GM12873 (cell line): ENCODE data around the gene BCAT1.

Experiments used
- TF ChIP-seq, protein P1 (sequence below): IDR thresholded peaks from 2 replicates; pipeline ENCODE4 v1.5.1; 2012; ENCODE audit warnings: low read depth, mild to moderate bottlenecking, moderate library complexity, low read length, control low read depth; ENCODE audit not compliant: insufficient read depth; ENCODE audit errors: missing control alignments

BCAT1 gene

DNA sequence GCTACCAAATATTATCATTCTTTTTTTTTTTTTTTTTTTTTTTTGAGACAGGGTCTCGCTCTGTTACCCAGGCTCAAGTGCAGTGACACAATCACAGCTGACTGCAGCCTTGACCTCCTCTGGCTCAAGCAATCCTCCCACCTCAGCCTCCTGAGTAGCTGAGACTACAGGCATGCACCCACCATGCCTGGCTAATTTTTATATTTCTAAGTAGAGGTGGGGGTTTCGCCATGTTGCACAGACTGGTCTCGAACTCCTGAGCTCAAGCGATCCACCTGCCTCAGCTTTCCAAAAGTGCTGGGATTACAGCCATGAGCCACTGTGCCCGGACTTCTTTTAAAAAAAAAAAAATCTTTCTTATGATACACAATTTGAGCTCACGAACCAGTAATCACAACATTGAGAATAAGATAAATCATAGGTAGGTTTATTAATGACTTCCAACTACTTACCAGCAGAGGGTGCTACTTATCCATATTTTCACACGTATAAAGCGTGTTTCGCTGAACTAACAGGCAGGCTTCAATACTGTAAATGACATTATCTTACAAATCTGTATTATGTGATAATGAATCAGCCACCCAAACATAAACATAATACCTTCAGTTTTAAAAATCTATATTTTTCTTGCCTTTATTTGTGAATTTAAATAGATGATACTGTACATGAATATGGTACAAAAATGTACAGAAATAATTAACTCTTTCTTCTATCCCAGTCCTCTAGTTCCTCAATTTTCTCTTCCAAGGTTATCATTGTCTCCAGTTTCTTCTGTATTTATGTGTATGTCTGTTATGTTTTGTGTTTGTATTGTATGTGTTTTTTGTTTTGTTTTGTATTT, 42.5 kb upstream of the BCAT1 start:
- TF ChIP-seq, protein P1, sequence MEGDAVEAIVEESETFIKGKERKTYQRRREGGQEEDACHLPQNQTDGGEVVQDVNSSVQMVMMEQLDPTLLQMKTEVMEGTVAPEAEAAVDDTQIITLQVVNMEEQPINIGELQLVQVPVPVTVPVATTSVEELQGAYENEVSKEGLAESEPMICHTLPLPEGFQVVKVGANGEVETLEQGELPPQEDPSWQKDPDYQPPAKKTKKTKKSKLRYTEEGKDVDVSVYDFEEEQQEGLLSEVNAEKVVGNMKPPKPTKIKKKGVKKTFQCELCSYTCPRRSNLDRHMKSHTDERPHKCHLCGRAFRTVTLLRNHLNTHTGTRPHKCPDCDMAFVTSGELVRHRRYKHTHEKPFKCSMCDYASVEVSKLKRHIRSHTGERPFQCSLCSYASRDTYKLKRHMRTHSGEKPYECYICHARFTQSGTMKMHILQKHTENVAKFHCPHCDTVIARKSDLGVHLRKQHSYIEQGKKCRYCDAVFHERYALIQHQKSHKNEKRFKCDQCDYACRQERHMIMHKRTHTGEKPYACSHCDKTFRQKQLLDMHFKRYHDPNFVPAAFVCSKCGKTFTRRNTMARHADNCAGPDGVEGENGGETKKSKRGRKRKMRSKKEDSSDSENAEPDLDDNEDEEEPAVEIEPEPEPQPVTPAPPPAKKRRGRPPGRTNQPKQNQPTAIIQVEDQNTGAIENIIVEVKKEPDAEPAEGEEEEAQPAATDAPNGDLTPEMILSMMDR = peak; percentile 48

DNA sequence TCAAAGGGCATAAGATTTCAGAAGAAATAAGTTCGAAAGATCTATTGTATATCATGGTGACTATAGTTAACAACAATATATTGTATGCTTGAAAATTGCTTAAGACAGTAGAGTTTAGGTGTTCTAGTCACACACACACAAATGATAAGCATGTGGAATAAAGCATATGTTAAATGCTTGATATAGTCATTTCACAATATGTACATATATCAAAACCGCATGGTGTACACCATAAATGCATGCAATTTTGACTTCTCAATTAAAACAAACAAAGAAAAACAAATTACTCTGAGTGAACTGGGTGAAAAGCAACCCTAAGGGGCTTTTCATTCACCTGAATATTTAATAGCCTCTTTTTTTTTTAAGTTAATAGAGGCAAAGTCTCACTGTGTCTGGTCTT, 40.3 kb upstream of the BCAT1 start:
- TF ChIP-seq, protein P1 = no peak

DNA sequence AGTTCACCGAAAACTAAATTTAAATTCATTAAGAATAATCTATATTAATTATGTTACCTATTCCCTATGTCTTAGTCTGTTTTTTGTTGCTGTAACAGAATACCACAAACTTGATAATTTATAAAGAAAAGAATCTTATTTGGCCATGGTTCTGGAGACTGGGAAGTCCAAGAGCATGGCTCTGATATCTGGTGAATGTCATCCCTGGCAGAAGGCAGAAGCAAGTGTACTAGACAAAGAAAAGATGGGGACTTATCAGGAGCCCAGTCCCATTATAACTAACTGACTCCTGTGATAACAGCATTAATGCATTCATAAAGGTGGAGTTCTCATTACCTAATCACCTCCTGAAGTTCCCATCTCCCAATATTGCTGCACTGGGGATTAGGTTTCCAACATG, 33.3 kb upstream of the BCAT1 start:
- TF ChIP-seq, protein P1 = no peak

DNA sequence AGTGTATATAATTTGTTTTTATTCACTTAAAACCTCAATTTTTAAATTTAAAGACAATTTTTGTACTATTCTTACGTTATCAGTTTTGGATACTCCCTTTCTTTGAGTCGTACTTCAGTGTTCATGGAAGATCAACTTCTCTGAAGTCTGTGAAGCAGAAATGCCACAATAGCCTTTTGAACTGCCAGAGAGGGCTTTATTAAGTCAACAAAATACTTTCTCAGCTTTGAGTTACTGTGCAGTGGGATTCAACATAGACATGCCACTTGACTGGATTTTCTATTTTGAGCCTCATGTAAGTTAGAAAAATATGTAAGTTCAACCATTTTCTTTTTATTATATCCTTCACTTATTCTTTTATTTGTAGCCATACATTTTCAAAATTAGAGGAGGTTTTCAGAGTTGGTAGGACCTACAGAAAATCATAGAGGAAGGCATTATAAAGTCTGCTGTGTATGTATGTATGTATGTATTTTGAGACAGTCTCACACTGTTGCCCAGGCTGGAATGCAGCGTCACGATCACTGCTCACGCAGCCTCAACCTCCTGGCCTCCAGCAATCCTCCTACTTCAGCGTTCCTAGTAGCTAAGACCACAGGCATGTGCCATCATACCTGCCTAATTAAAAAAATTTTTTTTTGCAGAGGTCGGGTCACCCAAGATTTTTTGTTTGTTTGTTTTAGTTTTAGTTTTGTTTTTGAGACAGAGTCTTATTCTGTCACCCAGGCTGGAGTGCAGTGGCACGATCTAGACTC, 31.3 kb upstream of the BCAT1 start:
- TF ChIP-seq, protein P1 = no peak

DNA sequence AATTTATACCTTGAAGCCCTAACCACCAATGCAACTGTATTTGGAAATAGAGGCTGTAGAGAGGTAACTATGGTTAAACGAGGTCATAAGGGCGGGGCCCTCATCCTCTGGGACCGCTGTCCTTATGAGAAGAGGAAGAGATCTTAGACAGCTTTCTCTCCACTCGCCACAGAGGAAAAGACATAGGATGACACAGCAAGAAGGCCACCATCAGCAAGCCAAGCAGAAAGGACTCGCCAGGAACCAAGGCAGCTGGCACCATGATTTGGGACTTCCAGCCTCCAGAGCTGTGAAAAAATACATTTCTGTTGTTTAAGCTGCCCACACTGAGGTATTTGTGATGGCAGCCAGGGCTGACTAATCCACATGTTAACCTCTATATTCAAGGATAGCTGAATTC, 30.4 kb upstream of the BCAT1 start:
- TF ChIP-seq, protein P1 = no peak

DNA sequence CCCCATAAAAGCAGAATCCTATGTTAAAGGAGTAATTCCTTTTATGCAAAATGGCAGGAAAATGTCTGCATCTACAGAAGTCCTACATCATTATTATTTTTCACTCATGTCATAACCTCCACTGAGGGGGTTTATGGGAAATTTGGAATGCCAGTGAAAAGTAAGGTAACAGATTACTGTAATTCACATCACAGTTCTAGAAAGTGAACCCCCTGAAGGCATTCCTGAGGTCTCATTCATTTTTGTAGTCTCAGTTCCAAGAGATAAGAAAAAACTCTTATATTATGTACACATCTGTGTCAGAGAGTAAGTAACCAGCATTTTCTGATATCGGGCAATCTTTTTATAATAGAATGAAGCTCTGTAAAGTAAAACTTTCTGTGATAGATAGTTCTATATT, 28.8 kb upstream of the BCAT1 start:
- TF ChIP-seq, protein P1 = no peak

DNA sequence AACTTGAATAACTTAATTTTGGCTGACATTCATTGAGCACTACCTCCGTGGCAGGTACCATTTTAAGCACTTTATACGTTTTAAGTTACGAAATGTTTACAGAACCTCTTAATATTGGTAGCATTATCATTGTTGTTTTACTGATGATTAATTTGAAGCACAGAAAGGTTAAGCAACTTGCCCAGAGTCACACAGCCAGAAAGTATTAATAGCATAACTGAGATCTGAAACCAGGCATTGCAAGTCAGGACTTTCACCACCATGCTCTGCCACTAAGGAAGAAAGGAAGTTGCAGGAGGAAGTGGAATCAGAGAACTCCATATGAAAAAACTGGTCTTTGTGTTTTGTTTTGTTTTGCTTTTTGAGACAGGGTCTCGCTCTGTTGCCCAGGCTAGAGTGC, 28.2 kb upstream of the BCAT1 start:
- TF ChIP-seq, protein P1 = no peak
